GM18499 (cell line): ENCODE data around the gene CAMK2D.

Experiments
- ATAC-seq: cut with Tn5 transposase; IDR thresholded peaks from one replicate; pipeline ENCODE4 v1.9.1; 2021; ENCODE audit warnings: moderate number of reproducible peaks; ENCODE audit not compliant: insufficient read depth, unreplicated experiment

CAMK2D gene

DNA sequence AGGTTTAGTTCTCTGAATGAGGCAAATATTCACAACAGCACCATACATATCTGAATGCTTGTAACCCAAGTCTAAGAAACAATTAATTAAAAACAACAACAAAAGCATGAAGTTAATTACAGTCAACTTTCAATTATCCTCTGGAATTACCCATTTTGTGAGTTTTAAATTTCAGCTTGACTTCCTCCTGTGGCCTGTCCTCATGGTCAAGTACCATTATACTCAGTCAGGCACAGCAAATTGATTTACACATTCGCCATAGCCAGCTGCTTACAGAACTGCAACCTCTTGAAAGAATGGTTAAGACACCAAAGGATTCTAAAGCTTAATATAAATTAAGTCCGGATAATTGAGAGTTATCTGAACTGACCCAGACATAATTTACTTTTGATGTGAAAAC is 306.5 kb downstream of the CAMK2D start:
- ATAC-seq = no peak

DNA sequence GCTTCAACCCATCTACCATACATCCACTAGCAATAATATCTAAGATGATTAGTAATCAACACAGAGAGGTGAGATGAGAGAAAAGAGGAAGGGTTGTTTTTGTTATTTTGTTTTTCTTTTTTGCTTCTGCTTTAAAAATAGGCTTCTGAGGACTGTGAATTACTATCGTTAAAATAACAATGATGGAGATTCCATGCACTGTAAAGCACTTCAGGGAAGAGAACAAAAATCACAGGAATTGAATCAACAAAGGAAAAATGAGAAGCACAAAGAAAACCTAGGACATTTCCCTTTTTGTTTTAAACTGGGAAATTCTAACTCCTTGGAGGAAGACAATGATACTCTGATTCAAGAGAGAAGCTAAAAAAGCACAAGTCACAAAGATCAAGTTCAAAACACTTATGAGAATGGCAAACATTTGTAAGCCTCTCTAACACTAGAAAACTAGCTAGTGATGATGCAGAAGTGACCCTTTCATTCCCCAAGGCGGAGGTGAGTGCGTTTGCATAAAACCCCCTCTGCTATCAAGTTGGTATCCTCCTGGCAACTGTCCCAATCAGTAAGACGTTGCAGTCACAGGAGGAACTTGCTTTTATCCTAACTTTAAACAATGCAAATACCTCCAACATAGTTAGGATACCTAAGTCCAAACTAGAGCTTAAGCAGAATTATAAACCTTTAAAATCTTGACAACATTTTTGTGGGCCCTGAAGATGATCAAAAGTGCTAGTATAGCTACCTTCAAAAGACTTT is 308.5 kb downstream of the CAMK2D start:
- no peak for ATAC-seq

DNA sequence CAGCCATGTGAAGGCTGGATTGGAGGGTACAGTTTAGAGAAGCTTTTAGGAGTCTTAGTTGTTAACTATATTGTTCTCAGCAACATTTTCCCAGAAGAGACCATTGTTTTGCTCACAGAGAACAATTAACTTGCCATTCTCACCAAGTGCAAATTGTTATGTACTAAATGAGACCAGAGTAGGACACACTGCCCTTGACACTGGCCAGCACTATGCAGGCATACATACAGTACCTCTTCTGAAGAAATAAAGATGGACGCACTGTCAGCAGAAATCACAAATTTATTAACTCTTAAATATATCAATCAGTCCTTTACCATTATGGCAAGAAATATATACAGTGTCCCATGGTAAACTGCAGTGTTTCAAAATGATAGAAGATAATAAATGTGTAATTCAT is 309.4 kb downstream of the CAMK2D start:
- ATAC-seq = no peak

DNA sequence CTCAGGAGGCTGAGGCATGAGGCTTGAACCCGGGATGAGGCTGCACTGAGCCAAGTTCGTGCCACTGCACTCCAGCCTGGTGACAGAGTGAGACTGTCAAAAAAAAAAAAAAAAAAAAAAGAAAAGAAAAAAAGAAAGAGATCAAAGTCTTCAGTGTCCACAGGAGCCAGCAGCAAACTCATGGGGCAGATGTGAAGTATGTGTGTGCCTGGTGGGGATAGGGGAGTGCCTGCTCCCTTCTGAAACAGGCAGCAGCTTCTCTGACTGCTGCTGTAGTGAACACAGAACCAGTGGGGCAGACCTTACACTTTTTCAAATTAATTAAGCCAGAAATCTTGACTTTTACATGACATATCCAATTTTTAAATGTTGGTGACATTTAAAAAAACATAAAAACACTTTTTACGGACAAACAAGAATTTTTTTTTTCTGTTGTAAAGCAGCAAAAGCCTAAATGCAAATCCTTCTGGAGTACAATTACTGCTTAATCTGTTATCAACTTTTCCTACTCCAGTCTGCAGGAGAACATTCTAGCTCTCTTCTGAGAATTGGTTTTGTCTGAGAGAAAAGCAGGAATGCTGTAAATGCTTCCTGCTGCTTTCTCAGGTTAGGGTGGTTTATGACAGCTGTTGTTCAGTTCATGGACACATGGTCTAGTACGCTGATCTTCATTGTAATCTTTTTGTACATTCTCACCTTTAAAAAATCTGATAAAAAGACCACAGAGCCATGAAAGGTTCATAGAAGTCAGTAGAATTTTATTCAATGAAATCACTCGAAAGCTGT is 311.1 kb downstream of the CAMK2D start:
- ATAC-seq = no peak

DNA sequence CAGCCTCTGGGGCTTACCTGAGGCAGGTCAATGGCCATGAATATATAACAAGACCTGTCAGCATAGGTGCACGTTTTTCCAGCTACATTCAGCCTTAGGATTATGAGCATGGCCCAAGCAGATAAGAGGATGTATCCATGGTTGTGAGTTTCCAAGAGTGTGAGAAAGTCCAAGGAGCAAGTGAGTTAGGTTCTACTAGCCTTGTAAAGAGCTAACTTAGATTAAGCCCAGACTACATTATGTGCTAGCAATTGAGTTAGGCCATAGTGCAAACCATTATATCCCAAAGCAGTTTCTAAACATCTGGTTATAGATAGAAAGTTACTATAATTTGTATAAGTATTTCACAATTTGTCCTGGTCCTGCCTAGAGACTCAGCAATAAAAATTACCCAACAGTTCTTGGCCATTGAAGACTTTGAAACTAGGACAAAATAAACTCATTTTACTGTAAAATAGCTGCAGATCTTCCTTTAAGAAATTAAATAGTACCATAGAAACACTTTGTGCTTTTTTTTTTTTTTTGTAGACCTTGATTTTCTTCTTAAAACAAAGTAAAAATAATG is 312.0 kb downstream of the CAMK2D start:
- ATAC-seq = no peak

DNA sequence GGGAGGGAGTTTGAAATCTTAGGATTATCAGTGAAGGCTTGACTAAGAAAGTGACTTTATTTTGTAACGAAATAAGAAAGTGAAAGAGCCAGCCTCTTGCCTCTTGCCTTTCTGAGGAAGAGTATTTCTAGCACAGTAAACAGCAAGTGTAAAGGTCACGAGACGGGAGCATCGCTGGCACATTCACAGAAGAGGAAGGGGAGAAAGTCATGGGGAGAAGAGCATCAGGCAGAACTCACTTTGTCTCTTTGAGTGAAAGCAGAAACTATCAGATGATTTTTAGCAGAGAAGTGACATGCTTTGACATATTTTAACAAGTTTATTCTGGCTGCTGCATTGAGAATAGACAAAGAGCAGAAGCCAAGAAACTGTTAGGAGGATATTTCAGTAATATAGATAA is 313.8 kb downstream of the CAMK2D start:
- ATAC-seq = no peak

DNA sequence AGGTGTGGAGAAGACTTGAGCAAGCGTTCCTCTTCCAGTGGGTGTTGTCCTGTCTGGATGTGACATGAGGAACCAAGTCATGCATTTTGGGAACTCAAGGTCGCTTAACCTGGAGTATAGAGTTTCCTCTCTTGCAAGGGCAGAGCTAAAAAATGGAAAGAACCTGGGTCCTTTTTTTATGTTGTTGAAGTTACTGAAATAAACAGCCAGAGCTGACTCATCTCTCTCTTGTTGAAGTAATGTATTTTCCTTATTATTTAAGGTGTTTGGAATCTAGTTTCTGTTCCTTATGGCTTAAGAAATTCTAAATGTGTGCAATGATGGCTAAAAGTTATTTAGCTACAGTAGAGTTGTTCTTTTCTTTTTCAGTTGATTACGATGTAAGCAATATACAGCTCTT is 314.5 kb downstream of the CAMK2D start:
- ATAC-seq = no peak

DNA sequence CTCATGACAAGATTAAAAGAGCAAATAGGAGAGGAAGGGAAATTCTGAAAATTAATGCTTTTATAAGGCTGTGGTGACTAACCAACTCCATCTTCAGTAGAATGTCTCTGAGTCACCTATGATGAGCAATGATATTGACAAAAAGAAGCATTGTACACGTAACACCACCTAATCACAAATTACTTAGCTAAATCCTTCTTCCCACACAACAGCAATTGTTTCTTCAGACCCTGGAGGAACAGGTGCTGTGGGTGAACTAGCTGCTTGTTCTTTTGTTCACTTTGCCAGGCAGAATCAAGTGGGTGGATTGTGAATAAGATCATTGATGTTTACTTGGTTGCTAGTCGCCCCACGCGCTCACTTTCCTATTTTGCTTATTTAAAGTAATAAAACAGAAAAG is 315.5 kb downstream of the CAMK2D start:
- no peak for ATAC-seq

DNA sequence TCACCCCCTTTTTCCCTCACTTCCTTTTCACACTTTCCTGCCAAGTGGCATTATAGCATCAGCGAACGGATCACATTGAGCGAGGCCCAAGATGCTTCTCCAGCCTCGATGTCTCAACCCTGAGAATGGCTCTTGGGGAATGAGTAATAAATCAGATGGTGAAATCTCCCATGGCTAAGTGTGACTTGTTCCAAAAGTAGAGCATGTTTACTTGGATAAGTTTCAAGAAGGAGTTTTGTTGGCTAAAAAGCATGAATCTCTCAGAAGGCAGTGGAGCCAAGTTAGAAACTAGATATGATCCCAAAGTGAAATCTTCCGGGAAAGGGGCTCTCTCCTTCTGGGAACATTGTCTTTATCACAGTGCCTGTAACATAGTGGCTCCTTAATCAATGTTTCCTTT is 316.3 kb downstream of the CAMK2D start:
- no peak for ATAC-seq

DNA sequence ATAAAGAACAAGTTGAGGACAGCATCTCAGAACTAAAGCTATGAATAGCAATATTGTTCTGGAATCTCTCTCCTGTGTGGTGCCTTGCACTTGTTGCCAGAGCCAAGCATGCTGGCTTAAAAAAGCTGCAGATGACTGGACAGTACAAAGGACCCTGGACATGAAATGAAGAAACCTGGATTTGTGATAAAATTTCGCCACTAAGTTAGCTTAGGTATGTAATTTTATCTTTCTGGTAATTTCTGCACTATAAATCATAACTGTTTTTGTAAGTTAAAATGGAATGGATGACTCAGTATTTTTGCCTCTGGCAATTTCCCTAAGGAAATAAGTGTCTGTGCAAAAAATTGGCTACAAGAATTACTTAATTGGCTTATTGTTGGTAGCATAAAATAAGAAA is 317.2 kb downstream of the CAMK2D start:
- no peak for ATAC-seq

DNA sequence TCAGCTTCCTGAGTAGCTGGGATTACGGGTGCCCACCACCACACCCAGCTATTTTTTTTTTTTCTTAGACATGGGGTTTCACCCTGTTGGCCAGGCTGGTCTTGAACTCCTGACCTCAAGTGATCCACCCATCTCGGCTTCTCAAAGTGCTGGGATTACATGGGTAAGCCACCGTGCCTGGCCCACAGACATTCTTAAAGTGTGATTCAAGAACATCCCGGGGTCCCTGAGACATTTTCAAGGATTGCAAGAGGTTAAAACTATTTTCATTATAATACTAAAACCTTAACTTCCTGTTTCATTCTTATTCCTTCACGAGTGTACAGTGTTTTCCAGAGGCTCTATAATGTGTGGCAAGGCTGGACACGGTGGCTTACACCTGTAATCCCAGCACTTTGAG is 318.7 kb downstream of the CAMK2D start:
- no peak for ATAC-seq

DNA sequence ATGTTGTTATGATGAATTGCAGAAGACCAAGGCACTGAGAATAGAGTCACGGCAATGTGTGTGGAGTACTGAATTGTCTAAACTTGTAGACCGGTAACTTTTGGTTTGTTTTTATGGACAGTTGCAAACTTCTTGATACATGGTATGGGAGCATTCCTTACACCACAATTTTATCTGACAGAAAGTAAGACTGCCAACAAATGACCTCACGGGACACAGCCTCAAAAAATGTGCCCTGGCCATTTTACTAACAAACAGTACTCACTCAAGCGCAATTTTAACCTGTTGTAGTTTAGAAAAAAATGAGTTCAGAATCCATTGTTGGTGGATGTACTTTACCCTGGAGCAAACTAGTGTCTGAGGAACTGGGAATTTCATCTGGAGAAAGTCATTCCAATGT is 321.2 kb downstream of the CAMK2D start:
- no peak for ATAC-seq

DNA sequence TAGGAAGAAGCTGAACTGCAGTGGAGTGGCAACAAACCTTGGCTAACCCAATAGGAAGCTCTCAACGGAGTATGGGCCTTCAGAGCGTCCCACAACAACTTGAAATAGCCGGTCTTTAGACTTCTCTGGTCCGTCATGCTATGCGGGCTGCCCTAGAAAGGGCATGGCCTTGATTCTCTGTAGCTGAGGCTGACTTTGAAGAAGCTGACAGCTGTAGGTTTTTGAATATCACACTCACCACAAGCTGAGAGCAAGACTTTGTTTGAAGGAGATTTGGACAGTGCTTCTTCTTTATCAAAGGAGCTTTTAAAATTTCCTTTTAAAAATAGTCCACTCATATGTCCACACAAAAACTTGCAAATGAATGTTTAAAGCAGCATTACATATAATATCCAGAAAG is 322.9 kb downstream of the CAMK2D start:
- ATAC-seq = no peak

DNA sequence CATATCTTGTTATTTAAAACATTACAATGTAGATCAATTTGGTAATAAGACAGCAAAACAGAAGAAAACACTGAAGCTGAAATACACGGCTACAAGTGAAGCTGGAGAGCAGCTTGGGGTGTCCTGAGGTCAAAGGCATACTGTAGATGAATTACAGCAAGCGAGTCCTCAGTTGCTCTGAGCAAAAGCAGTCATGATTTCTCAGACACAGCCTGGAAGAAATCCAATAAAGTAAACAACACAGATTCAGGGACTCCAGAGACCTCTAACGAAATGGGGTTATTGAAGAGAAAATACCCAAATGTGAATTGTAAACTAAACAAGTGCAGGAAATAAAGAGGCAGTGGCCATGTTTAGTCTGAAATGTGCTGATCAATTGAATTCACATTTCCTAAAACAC is 324.4 kb downstream of the CAMK2D start:
- no peak for ATAC-seq

DNA sequence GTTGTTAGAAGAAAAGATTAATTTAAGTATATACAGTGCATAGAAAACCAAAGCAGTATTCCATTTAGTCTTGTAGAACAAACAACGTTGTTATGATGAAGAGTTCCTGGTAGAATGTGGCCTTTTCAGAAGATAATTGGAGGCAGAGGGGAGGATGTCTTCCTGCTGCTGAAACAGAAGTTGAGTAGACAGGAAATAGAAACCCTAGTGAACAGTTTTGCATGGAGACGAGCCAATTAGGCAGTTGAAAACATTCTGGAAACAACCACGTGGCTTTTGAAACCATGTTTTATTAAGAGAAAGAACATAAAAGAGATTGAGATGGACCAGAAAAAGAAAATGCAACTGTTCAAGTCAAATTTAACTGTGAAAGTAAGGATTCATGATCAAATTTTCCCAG is 325.2 kb downstream of the CAMK2D start:
- no peak for ATAC-seq

DNA sequence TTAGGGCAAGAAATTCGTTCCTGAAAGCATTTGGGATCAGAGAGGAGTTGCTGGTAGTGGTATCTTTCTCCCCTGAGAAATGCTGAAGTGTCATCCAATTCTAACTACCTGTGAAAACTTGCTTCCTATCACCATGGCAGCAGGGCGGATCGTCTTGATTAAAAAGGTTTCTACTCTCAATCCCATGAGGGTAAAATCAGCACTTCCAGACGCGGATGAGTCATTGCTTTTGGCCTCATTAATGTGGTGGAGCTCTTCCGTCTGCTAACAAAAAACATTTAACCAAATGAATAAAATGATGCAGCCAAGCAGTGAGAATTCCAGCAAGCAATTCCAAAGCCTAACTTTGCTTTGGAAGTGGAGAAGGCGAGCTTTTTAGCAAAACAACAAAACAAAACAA is 325.6 kb downstream of the CAMK2D start:
- no peak for ATAC-seq

DNA sequence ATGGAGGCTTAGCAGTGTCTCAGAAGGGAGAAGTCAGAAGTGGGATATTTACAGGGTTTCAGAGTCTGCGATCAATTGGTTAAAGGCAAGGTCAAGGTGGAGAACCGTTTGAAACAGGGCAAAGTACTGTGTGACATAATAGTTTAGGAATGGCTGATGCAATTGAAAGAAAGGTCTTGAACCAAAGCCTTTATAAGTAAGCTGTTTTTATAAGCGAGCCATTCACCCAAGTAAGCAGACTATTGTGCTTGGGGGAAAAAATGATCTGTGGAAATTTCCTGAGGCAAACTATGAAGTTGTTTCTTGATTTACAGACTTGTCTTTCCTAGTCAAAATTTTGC is 327.3 kb downstream of the CAMK2D start:
- ATAC-seq = no peak

DNA sequence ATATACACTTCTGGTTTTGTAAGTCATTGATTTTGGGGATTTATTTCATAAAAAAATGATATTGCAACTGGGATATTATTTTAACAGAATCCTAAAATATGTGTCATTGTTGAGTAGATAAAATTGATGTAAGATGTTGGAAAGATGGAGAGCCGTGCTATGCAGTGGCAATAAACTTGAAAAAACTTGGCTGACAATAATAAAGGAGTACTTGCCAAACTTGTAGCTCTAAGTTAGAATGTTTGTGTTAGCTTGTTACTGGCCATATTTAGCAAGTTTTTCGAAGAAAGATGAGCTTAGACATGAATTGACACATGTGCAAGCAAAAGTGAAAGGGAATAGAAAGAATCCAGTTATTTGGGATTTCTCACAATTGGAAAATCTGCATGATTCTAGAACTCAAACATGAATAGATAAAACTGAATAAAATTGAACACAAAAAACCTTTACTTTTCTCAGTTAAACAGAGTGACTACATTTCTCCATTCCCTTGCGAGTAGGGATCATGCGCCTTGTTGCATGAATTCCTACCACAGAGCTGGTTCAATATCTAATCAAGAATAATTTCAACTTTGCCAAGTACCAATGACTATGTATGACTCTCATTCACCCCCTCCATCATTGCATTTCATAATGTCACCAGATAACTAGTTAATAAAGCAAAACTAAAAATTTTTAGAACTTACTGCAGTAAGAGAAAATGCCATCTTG is 327.8 kb downstream of the CAMK2D start:
- ATAC-seq = no peak

DNA sequence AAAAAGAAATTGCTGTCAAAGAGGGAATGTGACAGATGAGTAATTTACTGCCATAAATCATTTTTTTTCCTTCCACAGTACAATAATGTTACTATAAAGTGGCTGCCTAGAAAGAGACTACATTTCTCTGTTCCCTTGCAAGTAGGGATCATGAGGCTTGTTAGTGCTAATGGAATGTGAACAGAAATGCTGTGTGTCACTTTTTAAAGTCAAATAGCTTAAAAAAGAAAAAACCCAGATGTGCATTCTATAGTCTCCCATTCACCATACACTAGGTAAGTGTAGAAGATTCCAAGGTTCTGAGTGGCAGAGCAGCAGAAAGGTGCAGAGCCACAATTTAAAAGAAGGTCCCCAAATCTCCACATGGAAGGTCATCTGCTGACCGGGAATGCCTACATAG is 328.4 kb downstream of the CAMK2D start:
- no peak for ATAC-seq

DNA sequence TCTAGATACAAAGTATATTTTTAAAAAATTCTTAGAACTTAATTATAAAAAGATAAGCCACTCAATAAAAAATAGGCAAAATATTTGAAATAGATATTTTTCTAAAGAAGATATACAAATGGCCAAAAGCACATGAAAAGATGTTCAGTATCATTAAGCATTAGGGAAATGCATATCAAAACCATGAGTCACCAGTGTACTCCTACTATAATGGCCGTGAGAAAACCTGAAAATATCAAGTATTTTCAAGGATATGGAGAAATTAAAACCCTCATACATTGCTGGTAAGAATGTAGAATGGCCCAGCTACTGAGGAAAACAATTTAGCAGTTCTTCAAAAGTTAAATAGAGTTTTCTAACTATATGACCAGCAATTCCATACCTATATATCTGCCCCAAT is 337.9 kb downstream of the CAMK2D start:
- no peak for ATAC-seq

DNA sequence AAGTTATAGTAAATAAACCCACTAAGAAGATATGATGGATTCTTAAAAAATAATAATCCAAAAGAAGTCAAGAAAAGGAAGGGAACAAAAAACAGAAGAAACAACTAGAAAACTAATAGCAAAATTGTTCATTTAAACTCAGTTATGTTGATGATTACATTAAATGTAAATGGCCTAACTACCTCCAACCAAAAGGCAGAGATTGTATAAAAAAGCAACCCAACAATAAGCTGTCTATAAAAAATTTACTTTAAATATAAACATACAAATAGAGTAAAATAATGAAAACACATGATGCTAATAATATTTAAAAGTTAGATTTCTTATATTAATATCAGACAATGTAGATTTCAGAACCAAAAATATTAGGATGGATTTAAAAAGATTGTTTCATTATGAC is 340.6 kb downstream of the CAMK2D start:
- no peak for ATAC-seq
